Endometrium (tissue), 2 donors: ENCODE measurements around the gene B3GNT8.
"Not testable (repeated sequence)": the region's sequence is repeated elsewhere in the genome, so short reads cannot be mapped to it uniquely, and the experiment has no call there.

Experiments
- FAIRE-seq: peaks from 2 replicates; lab custom pipeline; 2012; peaks lifted over from hg19 to GRCh38; lab: Jason Lieb, UNC
- donor health status: control.
- donor health status: control.

The B3GNT8 gene

GRCh38 chr19:41386442-41386841 is 40.7 kb downstream of the B3GNT8 start:
- FAIRE-seq = no peak

- no peak for FAIRE-seq
These were observed 42.8 kb downstream of the B3GNT8 start for GRCh38 chr19:41384351-41384750.

GRCh38 chr19:41381536-41381935 is 45.6 kb downstream of the B3GNT8 start:
- not testable (repeated sequence) for FAIRE-seq

GRCh38 chr19:41377977-41378709 is 49.0 kb downstream of the B3GNT8 start:
- FAIRE-seq = no peak

- FAIRE-seq = no peak
These were observed 50.2 kb downstream of the B3GNT8 start for GRCh38 chr19:41376998-41377365.

- FAIRE-seq = no peak
These were observed 50.8 kb downstream of the B3GNT8 start, which contains the start of gene TMEM91 for GRCh38 chr19:41376241-41376997. Gene TMEM91, plus strand, starts transcription at chr19:41376533. Its CDS starts 1,777 bp downstream, at chr19:41378310.
